OCI-LY7 (cell line): ENCODE results near the gene KANK2. TPM values are rescaled to one million over a fixed set of nuclear protein-coding genes. Genes with fewer than 3 reads are reported as not detected.

Experiments
- BruUV-seq: library from RNA; stranded (reverse); fragments of 400-500 nt; replicated peaks from 2 replicates; lab custom pipeline; 2021; lab: Mats Ljungman, UMichigan
- CTCF ChIA-PET: fragments of 300-600 bp; sonication (Branson Sonifier 250); formaldehyde crosslinking; loops from one replicate; lab custom pipeline; 2022; ENCODE audit warnings: antibody characterized with exemption; ENCODE audit not compliant: unreplicated experiment; lab: Charles Lee
- POLR2A ChIA-PET: fragments of 300-600 bp; sonication (Branson Sonifier 250); formaldehyde crosslinking; loops from one replicate; lab custom pipeline; 2022; ENCODE audit warnings: antibody characterized with exemption; lab: Charles Lee
- DNase-seq: peaks from one replicate; pipeline ENCODE4 v3.0.0-alpha.2; 2015; ENCODE audit warnings: low spot score
- H2AFZ ChIP-seq: fragments of 200-600 bp; sonication (generic), shearing (Covaris generic); 2 replicates; pipeline ENCODE4 v1.6.1; 2014; ENCODE audit warnings: mild to moderate bottlenecking, antibody characterized with exemption, low read length, moderate library complexity
- H3K27ac ChIP-seq: fragments of 200-600 bp; sonication (generic); 2 replicates; pipeline ENCODE4 v1.5.1; 2014; ENCODE audit warnings: mixed run types, low read depth, mild to moderate bottlenecking, moderate library complexity, low read length, inconsistent platforms; ENCODE audit not compliant: poor library complexity, severe bottlenecking
- H3K36me3 ChIP-seq: fragments of 200-600 bp; sonication (generic); 2 replicates; pipeline ENCODE4 v1.6.1; 2014; ENCODE audit warnings: mild to moderate bottlenecking, antibody characterized with exemption, low read length, moderate library complexity, mixed read lengths; ENCODE audit not compliant: insufficient read depth
- H3K4me1 ChIP-seq: fragments of 200-600 bp; sonication (generic); 2 replicates; pipeline ENCODE4 v1.5.1; 2014; ENCODE audit warnings: mild to moderate bottlenecking, low read length; ENCODE audit not compliant: insufficient read depth, poor library complexity, severe bottlenecking
- H3K4me2 ChIP-seq: fragments of 200-600 bp; sonication (generic); 2 replicates; pipeline ENCODE4 v1.6.1; 2014; ENCODE audit warnings: mild to moderate bottlenecking, low read length
- H3K4me3 ChIP-seq: fragments of 200-600 bp; sonication (generic); 2 replicates; pipeline ENCODE4 v1.5.1; 2014; ENCODE audit warnings: mild to moderate bottlenecking, low read depth, low read length; ENCODE audit not compliant: poor library complexity, severe bottlenecking
- H3K79me2 ChIP-seq: fragments of 200-600 bp; sonication (generic); 2 replicates; pipeline ENCODE4 v1.6.1; 2016; ENCODE audit warnings: low read depth, mild to moderate bottlenecking, low read length, moderate library complexity, mixed read lengths; ENCODE audit not compliant: insufficient read depth
- H3K9me2 ChIP-seq: fragments of 200-600 bp; sonication (generic); 2 replicates; pipeline ENCODE4 v1.6.1; 2016; ENCODE audit warnings: mild to moderate bottlenecking, low read length, mixed read lengths; ENCODE audit not compliant: insufficient read depth
- H3K9me3 ChIP-seq: fragments of 200-600 bp; sonication (generic); 2 replicates; pipeline ENCODE4 v1.6.1; 2014; ENCODE audit warnings: mild to moderate bottlenecking, mixed run types, low read length, mixed read lengths
- H4K20me1 ChIP-seq: fragments of 200-600 bp; sonication (generic); 2 replicates; pipeline ENCODE4 v1.6.1; 2014; ENCODE audit warnings: mild to moderate bottlenecking, antibody characterized with exemption, low read length, moderate library complexity, mixed read lengths; ENCODE audit not compliant: insufficient read depth
- EZH2phosphoT487 ChIP-seq: fragments of 200-600 bp; sonication (generic); IDR thresholded peaks from 2 replicates; pipeline ENCODE4 v1.6.1; 2018; ENCODE audit warnings: low read depth, borderline replicate concordance, mild to moderate bottlenecking, mixed run types, antibody characterized with exemption, low read length, moderate library complexity, mixed read lengths
- intact Hi-C: fragments of 100-400 bp; cut with micrococcal nuclease; formaldehyde crosslinking; loops from one replicate; pipeline ENCODE4 v1.10.0; 2022; ENCODE audit not compliant: unreplicated experiment
- total RNA-seq, 2 experiments: library from RNA; depleted of rRNA in 1 of 2; stranded (reverse); fragments of >200 nt in 1 of 2; shearing (Covaris generic) in 1 of 2; gene quantifications; 2 replicates each; pipeline ENCODE4 v1.2.3, GENCODE V29; 2014 to 2022
- TF ChIP-seq, protein P1 (sequence below): fragments of 200-600 bp; sonication (generic); conservative IDR thresholded peaks from 2 replicates; pipeline ENCODE4 v1.5.1; 2014; ENCODE audit warnings: mild to moderate bottlenecking, antibody characterized with exemption, low read length, moderate library complexity, mixed read lengths

KANK2 gene
- total RNA-seq, 2 experiments from 2014 or later: 174 to 186 TPM

GRCh38 chr19:11199517-11199916 lies 2.2 kb upstream of the KANK2 start:
- Histone ChIP-seq H3K36me3 (peaks cover 11% of the 10 kb centered on the region), H3K4me3 (no peak overlapping the region), H3K9me2 (no peaks in the 10 kb centered on the region), H3K9me3 (no peaks in the 10 kb centered on the region), H3K4me2 (0 out of 2 replicates have a peak overlapping the region, but pooled peaks have one; percentile 4), H3K4me1 (peaks cover 47% of the 10 kb centered on the region), H4K20me1 (no peaks in the 10 kb centered on the region), H2AFZ (no peak overlapping the region), H3K79me2 (peaks cover 24% of the 10 kb centered on the region), H3K27ac (no peak overlapping the region)
- ChIA-PET CTCF (no interaction called here), POLR2A (no interaction called here)
- intact Hi-C loops: loop anchor here (10.0 kb wide), 2 partner anchors 225 to 545 kb away; partner anchors contain the start of gene ILF3
- TF ChIP-seq, protein P1, sequence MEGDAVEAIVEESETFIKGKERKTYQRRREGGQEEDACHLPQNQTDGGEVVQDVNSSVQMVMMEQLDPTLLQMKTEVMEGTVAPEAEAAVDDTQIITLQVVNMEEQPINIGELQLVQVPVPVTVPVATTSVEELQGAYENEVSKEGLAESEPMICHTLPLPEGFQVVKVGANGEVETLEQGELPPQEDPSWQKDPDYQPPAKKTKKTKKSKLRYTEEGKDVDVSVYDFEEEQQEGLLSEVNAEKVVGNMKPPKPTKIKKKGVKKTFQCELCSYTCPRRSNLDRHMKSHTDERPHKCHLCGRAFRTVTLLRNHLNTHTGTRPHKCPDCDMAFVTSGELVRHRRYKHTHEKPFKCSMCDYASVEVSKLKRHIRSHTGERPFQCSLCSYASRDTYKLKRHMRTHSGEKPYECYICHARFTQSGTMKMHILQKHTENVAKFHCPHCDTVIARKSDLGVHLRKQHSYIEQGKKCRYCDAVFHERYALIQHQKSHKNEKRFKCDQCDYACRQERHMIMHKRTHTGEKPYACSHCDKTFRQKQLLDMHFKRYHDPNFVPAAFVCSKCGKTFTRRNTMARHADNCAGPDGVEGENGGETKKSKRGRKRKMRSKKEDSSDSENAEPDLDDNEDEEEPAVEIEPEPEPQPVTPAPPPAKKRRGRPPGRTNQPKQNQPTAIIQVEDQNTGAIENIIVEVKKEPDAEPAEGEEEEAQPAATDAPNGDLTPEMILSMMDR: no peak
- no TSS peak for BruUV-seq
- no peak for DNase-seq

DNA sequence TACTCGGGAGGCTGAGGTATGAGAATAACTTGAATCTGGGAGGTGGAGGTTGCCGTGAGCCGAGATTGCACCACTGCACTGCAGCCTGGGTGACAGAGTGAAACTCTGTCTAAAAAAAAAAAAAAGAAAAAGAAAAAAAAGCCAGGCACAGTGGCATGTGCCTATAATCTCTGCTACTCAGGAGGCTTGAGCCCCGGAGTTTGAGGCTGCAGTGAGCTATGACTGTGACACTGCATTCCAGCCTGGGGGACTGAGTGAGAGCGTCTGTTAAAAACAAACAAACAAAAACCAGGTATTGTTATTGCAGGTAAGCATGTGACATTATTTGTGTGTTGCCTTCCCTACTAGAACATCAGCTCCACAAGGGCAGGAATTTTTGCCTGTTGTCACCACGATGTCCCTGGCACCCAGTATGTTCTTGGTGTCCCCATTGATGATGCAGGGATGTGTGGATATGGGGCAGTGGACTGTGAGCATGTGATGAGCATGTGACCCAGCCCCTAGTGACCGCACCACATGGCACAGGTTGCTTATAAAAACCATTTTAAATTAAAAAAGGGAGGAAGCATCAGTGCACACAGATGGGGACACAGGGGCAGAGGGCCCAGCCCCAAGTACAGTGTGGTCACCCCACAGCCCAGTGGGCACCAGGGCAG lies 1.6 kb upstream of the KANK2 start:
- Histone ChIP-seq H3K9me3 (no peaks in the 10 kb centered on the region), H2AFZ (no peak overlapping the region), H3K4me3 (no peak overlapping the region), H3K79me2 (peaks cover 30% of the 10 kb centered on the region), H3K9me2 (no peaks in the 10 kb centered on the region), H3K4me1 (peaks cover 48% of the 10 kb centered on the region), H4K20me1 (no peaks in the 10 kb centered on the region), H3K36me3 (peaks cover 17% of the 10 kb centered on the region), H3K4me2 (0 out of 2 replicates have a peak overlapping the region, but pooled peaks have one; percentile 4), H3K27ac (no peak overlapping the region)
- POLR2A ChIA-PET: no interaction called here
- CTCF ChIA-PET: interaction anchor here (0.6 kb wide), 1 partner anchor 21 kb away, joined by 3 read pairs; no protein-coding TSS in a partner anchor
- intact Hi-C loops: loop anchor here (10.0 kb wide), 2 partner anchors 224 to 544 kb away; partner anchors contain the start of gene ILF3
- no peak for DNase-seq
- no peak for TF ChIP-seq EZH2phosphoT487
- TF ChIP-seq, protein P1: no peak
- no TSS peak for BruUV-seq

DNA sequence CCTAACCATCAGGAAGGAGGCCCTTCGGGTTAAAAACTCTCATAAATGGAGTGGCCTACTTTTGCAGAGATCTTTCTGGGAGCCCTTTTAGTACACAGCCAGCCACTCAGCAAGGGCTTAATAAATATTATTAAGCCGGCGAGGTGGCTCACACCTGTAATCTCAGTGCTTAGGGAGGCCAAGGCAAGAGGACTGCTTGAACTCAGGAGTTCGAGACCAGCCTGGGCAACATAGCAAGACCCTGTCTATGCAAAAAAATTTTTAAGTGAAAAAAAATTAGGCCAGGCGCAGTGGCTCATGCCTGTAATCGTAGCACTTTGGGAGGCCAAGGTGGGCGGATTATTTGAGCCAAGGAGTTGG lies 810 bp upstream of the KANK2 start:
- ChIA-PET POLR2A (no interaction called here), CTCF (no interaction called here)
- Histone ChIP-seq H4K20me1 (no peaks in the 10 kb centered on the region), H3K4me1 (peaks cover 48% of the 10 kb centered on the region), H3K27ac (peak overlapping the region; percentile 95), H2AFZ (peak overlapping the region; percentile 5; the same call in 1 of the 2 replicates), H3K9me2 (no peaks in the 10 kb centered on the region), H3K9me3 (no peaks in the 10 kb centered on the region), H3K4me3 (peak overlapping the region; percentile 97), H3K36me3 (peaks cover 25% of the 10 kb centered on the region), H3K79me2 (peaks cover 31% of the 10 kb centered on the region), H3K4me2 (peak overlapping the region; percentile 99)
- intact Hi-C loops: loop anchor here (10.0 kb wide), 2 partner anchors 223 to 543 kb away; partner anchors contain the start of gene ILF3
- TF ChIP-seq, protein P1: no peak
- TF ChIP-seq EZH2phosphoT487: no peak
- DNase-seq: no peak
- BruUV-seq: no TSS peak
